ENCODE results near the gene HPCAL1. TPM values are rescaled to one million over a fixed set of nuclear protein-coding genes. Genes with fewer than 3 reads are reported as not detected.

Gene HPCAL1
- total RNA-seq, 1 donor from 2014 or later = 9.0 TPM

DNA sequence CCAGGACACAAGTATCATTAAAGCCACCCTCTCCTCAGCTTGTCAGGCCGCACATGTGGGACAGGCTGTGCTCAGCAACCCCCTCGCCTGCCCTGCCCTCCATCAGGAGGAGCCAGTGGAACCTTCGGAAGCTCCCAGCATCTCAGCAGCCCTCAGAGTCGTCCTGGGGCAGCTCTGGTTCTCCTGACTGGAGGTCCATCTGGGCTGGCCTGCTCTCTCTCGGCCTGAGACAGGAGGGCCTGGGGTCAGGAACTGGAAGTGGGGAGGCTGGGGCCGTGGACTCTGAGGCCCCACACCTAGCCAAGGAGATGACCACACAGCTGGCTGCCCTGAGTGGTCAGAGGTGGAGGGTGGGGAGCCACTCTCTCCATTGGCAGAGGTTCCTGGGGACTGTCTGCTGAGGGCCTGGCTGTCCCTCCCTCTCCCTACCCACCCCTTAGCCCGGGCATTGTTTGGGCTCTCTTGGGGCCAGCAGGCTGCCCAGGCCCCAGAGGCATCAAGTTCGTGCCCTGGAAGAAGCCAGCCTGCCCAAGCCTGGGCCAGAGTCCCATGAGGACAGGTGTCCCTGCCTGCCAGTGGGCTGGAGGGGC is 122.3 kb downstream of the HPCAL1 start:
- Histone ChIP-seq H3K27me3 (ENCODE audit: control insufficient read depth, insufficient read depth, low read length) (no peaks in the 10 kb centered on the region), H3K36me3 (ENCODE audit: control insufficient read depth, insufficient read depth, low read length) (peaks cover 1% of the 10 kb centered on the region), H3K4me3 (ENCODE audit: low read depth, low read length) (no peak overlapping the region)
- no peak for FAIRE-seq
- TF ChIP-seq, protein P1, sequence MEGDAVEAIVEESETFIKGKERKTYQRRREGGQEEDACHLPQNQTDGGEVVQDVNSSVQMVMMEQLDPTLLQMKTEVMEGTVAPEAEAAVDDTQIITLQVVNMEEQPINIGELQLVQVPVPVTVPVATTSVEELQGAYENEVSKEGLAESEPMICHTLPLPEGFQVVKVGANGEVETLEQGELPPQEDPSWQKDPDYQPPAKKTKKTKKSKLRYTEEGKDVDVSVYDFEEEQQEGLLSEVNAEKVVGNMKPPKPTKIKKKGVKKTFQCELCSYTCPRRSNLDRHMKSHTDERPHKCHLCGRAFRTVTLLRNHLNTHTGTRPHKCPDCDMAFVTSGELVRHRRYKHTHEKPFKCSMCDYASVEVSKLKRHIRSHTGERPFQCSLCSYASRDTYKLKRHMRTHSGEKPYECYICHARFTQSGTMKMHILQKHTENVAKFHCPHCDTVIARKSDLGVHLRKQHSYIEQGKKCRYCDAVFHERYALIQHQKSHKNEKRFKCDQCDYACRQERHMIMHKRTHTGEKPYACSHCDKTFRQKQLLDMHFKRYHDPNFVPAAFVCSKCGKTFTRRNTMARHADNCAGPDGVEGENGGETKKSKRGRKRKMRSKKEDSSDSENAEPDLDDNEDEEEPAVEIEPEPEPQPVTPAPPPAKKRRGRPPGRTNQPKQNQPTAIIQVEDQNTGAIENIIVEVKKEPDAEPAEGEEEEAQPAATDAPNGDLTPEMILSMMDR (IDR thresholded peaks at IDR 0.05; ENCODE audit: insufficient read depth, low read length, severe bottlenecking) = no peak
- DNase-seq (ENCODE audit: low read depth) = no peak

GRCh38 chr2:10425699-10426098 is 123.0 kb downstream of the HPCAL1 start:
- H3K27me3 ChIP-seq (ENCODE audit: control insufficient read depth, insufficient read depth, low read length) = no peaks in the 10 kb centered on the region
- H3K36me3 ChIP-seq (ENCODE audit: control insufficient read depth, insufficient read depth, low read length) = peaks cover 1% of the 10 kb centered on the region
- no peak overlapping the region for H3K4me3 ChIP-seq (ENCODE audit: low read depth, low read length)
- TF ChIP-seq, protein P1 (IDR thresholded peaks at IDR 0.05; ENCODE audit: insufficient read depth, low read length, severe bottlenecking) = no peak
- FAIRE-seq = no peak
- no peak for DNase-seq (ENCODE audit: low read depth)

- no peak for FAIRE-seq
- peaks cover 1% of the 10 kb centered on the region for H3K36me3 ChIP-seq (ENCODE audit: control insufficient read depth, insufficient read depth, low read length)
Measured at GRCh38 chr2:10426726-10427617, 124.3 kb downstream of the HPCAL1 start.

GRCh38 chr2:10427618-10427949 is 124.9 kb downstream of the HPCAL1 start:
- DNase-seq (ENCODE audit: low read depth) (no peak), FAIRE-seq (no peak)
- Histone ChIP-seq H3K27me3 (ENCODE audit: control insufficient read depth, insufficient read depth, low read length) (no peaks in the 10 kb centered on the region), H3K4me3 (ENCODE audit: low read depth, low read length) (no peak overlapping the region), H3K36me3 (ENCODE audit: control insufficient read depth, insufficient read depth, low read length) (peaks cover 1% of the 10 kb centered on the region)
- TF ChIP-seq, protein P1 (IDR thresholded peaks at IDR 0.05; ENCODE audit: insufficient read depth, low read length, severe bottlenecking) = no peak

More at GRCh38 chr2:10426726-10427617, 124.3 kb downstream of the HPCAL1 start:
- no peaks in the 10 kb centered on the region for H3K27me3 ChIP-seq (ENCODE audit: control insufficient read depth, insufficient read depth, low read length)
- TF ChIP-seq, protein P1 (IDR thresholded peaks at IDR 0.05; ENCODE audit: insufficient read depth, low read length, severe bottlenecking) = no peak
- no peak for DNase-seq (ENCODE audit: low read depth)
- H3K4me3 ChIP-seq (ENCODE audit: low read depth, low read length) = no peak overlapping the region

DNA sequence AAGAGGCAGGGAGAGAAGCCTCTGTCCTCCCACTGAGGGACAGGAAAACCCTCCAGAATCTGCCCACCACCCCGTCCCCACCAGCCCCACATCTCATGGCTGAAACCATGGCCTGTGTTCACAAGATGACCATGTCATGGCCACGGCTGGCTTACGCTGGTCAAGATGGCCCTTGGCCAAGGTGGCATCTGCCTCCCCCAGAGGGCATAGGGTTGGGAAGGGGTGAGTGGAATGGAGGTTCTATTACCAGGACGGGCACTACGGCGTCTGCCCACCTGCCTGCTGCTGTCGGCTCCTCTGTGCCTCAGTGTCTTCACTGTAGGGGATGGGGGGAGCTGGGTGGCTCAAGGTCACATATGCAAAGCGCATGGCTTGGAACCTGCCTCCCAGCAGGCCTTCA is 125.7 kb downstream of the HPCAL1 start:
- FAIRE-seq (no peak), DNase-seq (ENCODE audit: low read depth) (no peak)
- Histone ChIP-seq H3K36me3 (ENCODE audit: control insufficient read depth, insufficient read depth, low read length) (peaks cover 1% of the 10 kb centered on the region), H3K4me3 (ENCODE audit: low read depth, low read length) (no peak overlapping the region), H3K27me3 (ENCODE audit: control insufficient read depth, insufficient read depth, low read length) (no peaks in the 10 kb centered on the region)
- TF ChIP-seq, protein P1 (IDR thresholded peaks at IDR 0.05; ENCODE audit: insufficient read depth, low read length, severe bottlenecking) = no peak

Data from bronchial epithelial cell (primary cell).